HG02571 (cell line): ENCODE data around the gene LGMN.
A peak's percentile ranks its signal among the peaks of the same experiment; 100 is the strongest.
"Not testable (repeated sequence)": the region's sequence is repeated elsewhere in the genome, so short reads cannot be mapped to it uniquely, and the experiment has no call there.

Experiments
- ATAC-seq: cut with Tn5 transposase; IDR thresholded peaks from one replicate; pipeline ENCODE4 v1.9.1; 2021; ENCODE audit warnings: mild to moderate bottlenecking, moderate library complexity; ENCODE audit not compliant: unreplicated experiment

LGMN gene

GRCh38 chr14:92728759-92729364 is 19.6 kb downstream of the LGMN start:
- no peak for ATAC-seq

- no peak for ATAC-seq
These were observed 21.5 kb downstream of the LGMN start for GRCh38 chr14:92726933-92727262.

GRCh38 chr14:92726135-92726932 is 22.1 kb downstream of the LGMN start:
- ATAC-seq = no peak

- no peak for ATAC-seq
These were observed 23.7 kb downstream of the LGMN start for GRCh38 chr14:92724516-92725340.

- ATAC-seq = no peak
These were observed 28.5 kb downstream of the LGMN start for GRCh38 chr14:92719890-92720323.

- no peak for ATAC-seq
These were observed 29.0 kb downstream of the LGMN start for GRCh38 chr14:92719421-92719820.

- ATAC-seq = no peak
These were observed 29.8 kb downstream of the LGMN start for GRCh38 chr14:92718664-92719063.

GRCh38 chr14:92717571-92718042 is 30.8 kb downstream of the LGMN start:
- ATAC-seq = no peak

GRCh38 chr14:92716131-92716530 is 32.3 kb downstream of the LGMN start:
- ATAC-seq = no peak

GRCh38 chr14:92714739-92715307 is 33.6 kb downstream of the LGMN start:
- not testable (repeated sequence) for ATAC-seq

- no peak for ATAC-seq
These were observed 35.8 kb downstream of the LGMN start for GRCh38 chr14:92712654-92713051.

- ATAC-seq = no peak
These were observed 36.3 kb downstream of the LGMN start for GRCh38 chr14:92711976-92712653.

GRCh38 chr14:92710001-92710341 is 38.5 kb downstream of the LGMN start:
- ATAC-seq = no peak

- ATAC-seq = no peak
These were observed 39.0 kb downstream of the LGMN start for GRCh38 chr14:92709340-92710000.

- no peak for ATAC-seq
These were observed 42.0 kb downstream of the LGMN start for GRCh38 chr14:92706386-92706785.

- ATAC-seq = no peak
These were observed 43.6 kb downstream of the LGMN start for GRCh38 chr14:92704821-92705220.

- ATAC-seq = peak; percentile 84
These were observed 44.2 kb downstream of the LGMN start for GRCh38 chr14:92704036-92704804.

GRCh38 chr14:92703516-92703915 is 44.9 kb downstream of the LGMN start:
- no peak for ATAC-seq

- ATAC-seq = no peak
These were observed 45.9 kb downstream of the LGMN start for GRCh38 chr14:92702441-92702918.
